Measurements from ENCODE around the gene PPA1. TPM values are rescaled to one million over a fixed set of nuclear protein-coding genes. Genes with fewer than 3 reads are reported as not detected.

The PPA1 gene
- total RNA-seq, 3 donors from 2014 or later (not counting 1 experiment from before 2014, with no cell fraction given) = 17.0 to 26.5 (median 19.2) TPM

GRCh38 chr10:70234668-70235447 lies 1.6 kb upstream of the PPA1 start:
- H3K9me3 ChIP-seq (ENCODE audit: control insufficient read depth, insufficient read depth, low read length) = no peaks in the 10 kb centered on the region
- TF ChIP-seq CTCF (IDR thresholded peaks at IDR 0.05) = no peak
- H3K4me1 Mint-ChIP-seq = peaks cover 15 to 17% of the 10 kb centered on the region in 2 donors
- ATAC-seq (no peak), DNase-seq (no peak)
- H3K27ac Mint-ChIP-seq = no peak overlapping the region
- H3K36me3 ChIP-seq (ENCODE audit: control insufficient read depth, insufficient read depth, low read length) = no peaks in the 10 kb centered on the region
- no peaks in the 10 kb centered on the region for H3K9me3 Mint-ChIP-seq
- H3K27ac ChIP-seq (ENCODE audit: low read length) = no peak overlapping the region
- H3K4me3 ChIP-seq (ENCODE audit: low read length) = no peak overlapping the region
- H3K27me3 Mint-ChIP-seq (ENCODE audit: low read depth in 2 of 2) = peaks cover 0 to 6% of the 10 kb centered on the region in 2 donors
- 93% methylated on average over 18 of the region's 18 CpGs for WGBS (ENCODE audit: insufficient coverage)
- peak overlapping the region; percentile 59 for H3K4me3 Mint-ChIP-seq
- no peaks in the 10 kb centered on the region for H3K36me3 Mint-ChIP-seq
- no peaks in the 10 kb centered on the region for H3K27me3 ChIP-seq (ENCODE audit: control insufficient read depth, insufficient read depth, low read length)
- intact Hi-C loops (cut with micrococcal nuclease) = no loop called here
- H3K4me1 ChIP-seq (ENCODE audit: control insufficient read depth, insufficient read depth, low read length) = peaks cover 18% of the 10 kb centered on the region

DNA sequence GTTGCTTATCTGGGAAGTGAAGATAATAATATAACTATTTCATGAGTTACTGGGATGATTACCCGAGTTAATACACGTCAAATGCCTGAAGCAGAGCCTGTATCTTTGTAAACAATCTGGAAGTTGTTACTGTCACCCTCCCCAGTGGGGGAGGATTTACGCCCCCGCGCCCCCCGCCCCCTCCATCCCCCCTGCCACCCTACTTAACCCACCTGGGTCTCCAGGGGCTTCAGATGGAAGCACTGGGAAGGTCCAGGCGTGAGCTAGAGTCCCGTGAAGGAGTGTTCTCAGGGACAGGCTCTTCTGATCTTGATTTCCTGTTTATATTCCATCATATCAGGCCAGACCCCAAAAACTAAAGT lies 691 bp upstream of the PPA1 start:
- intact Hi-C loops (cut with micrococcal nuclease) = loop anchor here (1.0 kb wide), 1 partner anchor 170 kb away; the partner anchor contains the start of gene EIF4EBP2
- Mint-ChIP-seq H3K9me3 (no peaks in the 10 kb centered on the region), H3K4me3 (peak overlapping the region; percentile 88), H3K36me3 (no peaks in the 10 kb centered on the region), H3K27me3 (ENCODE audit: low read depth in 2 of 2) (peaks cover 0 to 6% of the 10 kb centered on the region in 2 donors), H3K27ac (peak overlapping the region; percentile 58 to 85), H3K4me1 (peaks cover 15 to 17% of the 10 kb centered on the region in 2 donors)
- Histone ChIP-seq H3K9me3 (ENCODE audit: control insufficient read depth, insufficient read depth, low read length) (no peaks in the 10 kb centered on the region), H3K4me3 (ENCODE audit: low read length) (peak overlapping the region; percentile 61), H3K27me3 (ENCODE audit: control insufficient read depth, insufficient read depth, low read length) (no peaks in the 10 kb centered on the region), H3K4me1 (ENCODE audit: control insufficient read depth, insufficient read depth, low read length) (peaks cover 18% of the 10 kb centered on the region), H3K27ac (ENCODE audit: low read length) (peak overlapping the region; percentile 78), H3K36me3 (ENCODE audit: control insufficient read depth, insufficient read depth, low read length) (peaks cover 5% of the 10 kb centered on the region)
- ATAC-seq (no peak), DNase-seq (no peak)
- 14% methylated on average over 2 of the region's 8 CpGs for WGBS (ENCODE audit: insufficient coverage)
- TF ChIP-seq CTCF (IDR thresholded peaks at IDR 0.05) = no peak

DNA sequence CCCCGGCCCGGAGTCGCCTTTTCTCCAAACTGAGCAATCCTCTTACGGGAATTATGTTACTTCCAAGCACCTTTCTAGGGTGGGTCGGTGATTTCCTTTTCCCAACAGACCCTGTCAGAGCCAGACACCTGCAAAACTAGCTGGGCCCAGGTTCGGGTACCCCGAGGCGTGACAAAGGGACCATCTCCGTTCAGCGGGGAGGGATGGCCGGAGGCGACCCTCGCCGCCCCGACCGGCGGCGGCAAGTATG lies 445 bp downstream of the PPA1 start:
- Histone ChIP-seq H3K4me1 (ENCODE audit: control insufficient read depth, insufficient read depth, low read length) (peaks cover 18% of the 10 kb centered on the region), H3K27ac (ENCODE audit: low read length) (no peak overlapping the region), H3K9me3 (ENCODE audit: control insufficient read depth, insufficient read depth, low read length) (no peaks in the 10 kb centered on the region), H3K4me3 (ENCODE audit: low read length) (peak overlapping the region; percentile 69), H3K36me3 (ENCODE audit: control insufficient read depth, insufficient read depth, low read length) (peaks cover 10% of the 10 kb centered on the region), H3K27me3 (ENCODE audit: control insufficient read depth, insufficient read depth, low read length) (no peaks in the 10 kb centered on the region)
- WGBS (ENCODE audit: insufficient coverage) = under 1% methylated on average over 17 of the region's 18 CpGs
- Mint-ChIP-seq H3K4me1 (peaks cover 15 to 17% of the 10 kb centered on the region in 2 donors), H3K27me3 (ENCODE audit: low read depth in 2 of 2) (peaks cover 0 to 6% of the 10 kb centered on the region in 2 donors), H3K4me3 (peak overlapping the region; percentile 89), H3K36me3 (no peaks in the 10 kb centered on the region), H3K27ac (peak overlapping the region; percentile 2 to 85), H3K9me3 (no peaks in the 10 kb centered on the region)
- DNase-seq = no peak
- TF ChIP-seq CTCF (IDR thresholded peaks at IDR 0.05) = no peak
- no peak for ATAC-seq
- intact Hi-C loops (cut with micrococcal nuclease) = loop anchor here (1.0 kb wide), 1 partner anchor 172 kb away; the partner anchor contains the start of gene EIF4EBP2
